Fibroblast of skin of scalp (primary cell): Measurements from ENCODE around the gene OR4C13. TPM values are rescaled to one million over a fixed set of nuclear protein-coding genes. Genes with fewer than 3 reads are reported as not detected.
"Not testable (repeated sequence)": the region's sequence is repeated elsewhere in the genome, so short reads cannot be mapped to it uniquely, and the experiment has no call there.

Source experiments
- DNase-seq: peaks from one replicate; pipeline ENCODE4 v3.0.0-alpha.2; 2013
- polyA plus RNA-seq, 2 experiments: library from polyadenylated mRNA; unstranded; fragments of 120-200 nt; gene quantifications; one replicate each; pipeline ENCODE4 v1.2.1, GENCODE V29; 2013; ENCODE audit not compliant: insufficient read length in 2 of 2

OR4C13 gene
- polyA plus RNA-seq (2013, experiment 1 of 2; ENCODE audit: insufficient read length) = not detected
- polyA plus RNA-seq (2013, experiment 2 of 2; ENCODE audit: insufficient read length) = not detected

DNA sequence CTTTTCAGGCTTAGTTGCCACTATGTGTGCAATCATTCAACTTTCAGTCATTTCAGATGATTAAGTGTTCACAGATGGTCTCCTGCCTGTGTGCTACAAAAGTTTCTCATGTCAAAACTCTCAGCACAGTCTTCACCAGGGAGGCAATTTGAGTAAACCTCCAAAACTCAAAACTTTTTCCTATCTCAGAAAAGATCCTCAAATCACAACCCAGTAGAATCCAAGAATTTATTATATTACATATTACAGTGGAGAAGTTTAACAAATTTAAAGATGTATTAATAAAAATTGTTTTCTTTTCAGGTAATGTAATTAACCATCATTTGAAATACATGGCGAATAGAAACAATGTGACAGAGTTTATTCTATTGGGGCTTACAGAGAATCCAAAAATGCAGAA, at the start of gene OR4C13:
OR4C13 (plus strand) TSS at position 301 of the 400 bp plus-strand sequence; CDS start at position 333, 32 bp downstream.
- DNase-seq = no peak

DNA sequence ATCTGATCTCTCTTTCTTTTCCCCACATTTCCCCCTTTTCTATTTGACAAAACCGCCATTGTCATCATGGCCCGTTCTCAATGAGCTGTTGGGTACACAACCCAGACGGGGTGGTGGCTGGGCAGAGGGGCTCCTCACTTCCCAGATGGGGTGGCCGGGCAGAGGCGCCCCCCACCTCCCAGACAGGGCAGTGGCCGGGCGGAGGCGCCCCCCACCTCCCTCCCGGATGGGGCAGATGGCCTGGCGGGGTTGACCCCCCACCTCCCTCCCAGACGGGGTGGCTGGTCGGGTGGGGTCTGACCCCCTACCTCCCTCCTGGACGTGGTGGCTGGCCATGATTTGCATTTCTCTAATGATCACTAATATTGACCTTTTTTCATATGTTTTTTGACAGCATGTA, 40.7 kb upstream of the OR4C13 start:
- not testable (repeated sequence) for DNase-seq

DNA sequence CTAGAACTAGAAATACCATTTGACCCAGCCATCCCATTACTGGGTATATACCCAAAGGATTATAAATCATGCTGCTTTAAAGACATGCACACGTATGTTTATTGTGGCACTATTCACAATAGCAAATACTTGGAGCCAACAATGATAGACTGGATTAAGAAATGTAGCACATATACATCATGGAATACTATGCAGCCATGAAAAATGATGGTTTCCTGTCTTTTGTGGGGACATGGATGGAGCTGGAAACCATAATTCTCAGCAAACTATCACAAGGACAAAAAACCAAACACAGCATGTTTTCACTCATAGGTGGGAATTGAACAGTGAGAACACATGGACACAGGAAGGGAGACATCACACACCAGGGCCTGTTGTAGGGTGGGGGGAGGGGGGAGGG, 3.5 kb upstream of the OR4C13 start:
- DNase-seq = not testable (repeated sequence)

DNA sequence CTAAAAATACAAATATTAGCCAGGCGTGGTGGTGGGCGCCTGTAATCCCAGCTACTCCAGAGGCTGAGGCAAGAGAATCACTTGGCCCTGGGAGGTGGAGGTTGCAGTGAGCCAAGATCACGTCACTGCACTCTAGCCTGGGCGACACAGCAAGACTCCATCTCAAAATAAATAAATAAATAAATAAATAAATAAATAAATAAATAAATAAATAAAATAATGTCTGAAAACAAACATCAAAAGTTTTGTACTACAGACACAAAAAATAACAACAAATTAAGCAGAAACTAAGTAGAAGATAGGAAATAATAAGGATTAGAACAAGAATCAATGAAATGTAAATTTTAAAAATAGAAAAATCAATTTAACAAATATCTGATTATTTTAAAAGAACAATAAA, 21.2 kb downstream of the OR4C13 start:
- DNase-seq = not testable (repeated sequence)

DNA sequence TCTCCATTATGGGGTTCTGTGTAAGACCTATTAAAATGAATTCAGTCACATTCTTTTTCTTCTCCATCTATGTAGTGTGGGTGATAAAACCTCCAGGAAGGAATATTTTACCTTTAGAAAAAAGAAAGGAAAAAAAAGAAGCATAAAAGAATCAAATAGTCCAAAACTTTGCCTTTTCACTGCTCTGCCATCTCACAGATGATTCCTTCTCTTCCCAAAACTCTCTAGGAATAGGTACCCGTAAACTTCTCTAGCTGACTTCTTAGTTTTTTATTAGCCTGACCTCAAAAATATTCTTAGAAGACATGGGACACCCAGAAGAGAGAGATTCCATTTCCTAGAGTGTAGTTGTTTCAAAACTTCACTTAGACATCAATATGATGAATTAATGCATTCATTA, 30.2 kb downstream of the OR4C13 start, which contains the start of gene OR4C12:
OR4C12 (minus strand) TSS at position 101 of the 400 bp plus-strand sequence; CDS start at position 67, 34 bp downstream.
- DNase-seq = not testable (repeated sequence)

DNA sequence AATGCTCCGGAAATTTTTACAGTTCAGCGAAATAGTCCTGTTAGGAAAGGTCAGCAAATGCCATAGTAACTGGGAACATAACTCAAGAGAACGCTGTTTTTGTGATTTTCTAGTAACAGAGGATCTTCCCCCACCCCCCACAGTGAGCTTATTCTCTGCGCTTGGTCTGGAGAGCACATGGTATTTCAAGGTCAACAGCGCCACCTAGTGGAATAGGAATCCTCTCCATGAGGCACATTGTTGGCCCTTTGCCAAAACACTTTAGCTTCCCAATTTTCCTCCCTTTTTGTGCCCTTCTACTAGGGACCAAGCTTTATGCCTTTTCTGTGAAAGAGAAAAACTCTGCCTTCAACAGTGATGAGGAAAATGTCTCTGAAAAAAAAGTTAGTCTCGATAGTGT, 43.4 kb downstream of the OR4C13 start:
- peak; percentile 33 for DNase-seq
